ENCODE results near the gene PGAP3. TPM values are rescaled to one million over a fixed set of nuclear protein-coding genes. Genes with fewer than 3 reads are reported as not detected.

PGAP3 gene
- total RNA-seq, 1 donor from 2014 or later = 3.9 TPM

DNA sequence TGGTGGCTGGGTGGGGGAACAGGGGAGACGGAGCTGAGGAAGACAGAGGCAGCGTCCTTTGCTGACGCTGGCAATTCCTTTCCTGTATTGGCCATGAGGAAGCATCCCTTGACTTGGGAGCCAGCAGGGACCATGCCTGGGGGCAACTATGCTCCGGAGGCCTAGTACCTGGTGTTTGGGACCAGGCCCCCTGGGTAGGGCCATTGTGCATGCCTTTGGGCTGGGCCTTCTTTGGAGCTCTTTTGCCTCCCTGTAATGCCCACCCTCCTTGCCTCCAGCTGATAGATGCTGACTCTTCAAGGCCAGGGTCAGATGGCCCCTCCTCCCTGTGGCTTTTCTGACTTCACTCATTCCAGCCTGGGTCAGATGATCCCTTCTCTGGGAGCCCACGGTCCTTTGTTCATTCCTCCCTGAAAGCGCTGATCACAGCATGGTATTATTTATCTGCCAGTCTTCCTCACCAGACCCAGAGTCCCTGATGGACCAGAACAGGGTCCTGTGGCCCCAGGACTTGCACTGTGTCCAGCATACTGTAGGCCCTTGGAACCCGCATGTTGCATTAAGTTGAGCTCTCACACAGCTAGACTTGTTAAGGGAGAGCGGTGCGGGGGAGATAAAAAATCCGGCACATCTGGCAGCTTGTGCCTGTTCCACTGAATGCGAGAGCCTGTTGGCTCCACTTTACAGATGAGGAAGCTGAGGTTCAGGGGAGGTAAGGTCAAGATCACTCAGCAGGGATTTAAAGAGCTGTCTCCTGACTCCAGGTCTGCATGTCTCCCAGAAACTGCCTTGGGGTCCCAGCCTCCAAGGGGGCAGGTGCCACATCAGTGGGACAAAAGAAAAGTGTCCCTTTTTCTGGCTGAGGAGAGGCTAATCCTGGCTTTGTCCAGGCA lies 48.0 kb downstream of the PGAP3 start:
- DNase-seq (ENCODE audit: low read depth in 2 of 2) = no peak

DNA sequence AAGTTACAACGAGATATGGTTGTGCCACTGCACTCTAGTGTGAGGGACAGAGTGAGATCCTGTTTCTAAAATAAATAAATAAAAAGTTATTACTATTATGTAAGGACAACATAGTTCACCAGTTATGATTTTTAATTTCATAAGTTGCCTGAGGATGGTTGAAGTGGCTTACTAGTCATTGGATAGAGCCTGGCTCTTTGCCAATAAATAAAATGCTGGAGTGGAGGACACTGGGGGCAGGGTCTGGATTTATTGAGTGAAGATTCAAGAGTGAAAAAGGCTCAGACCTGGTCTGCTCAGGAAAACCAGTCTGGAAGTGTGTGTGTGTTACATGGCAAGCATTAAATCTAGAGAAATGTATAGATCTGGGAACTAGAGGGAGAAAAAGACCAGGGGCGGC lies 48.8 kb downstream of the PGAP3 start:
- DNase-seq (ENCODE audit: low read depth in 2 of 2) = no peak

GRCh38 chr17:39638317-39638716 lies 49.5 kb downstream of the PGAP3 start:
- DNase-seq (ENCODE audit: low read depth in 2 of 2) = no peak

GRCh38 chr17:39636927-39637736 lies 50.7 kb downstream of the PGAP3 start, which contains the start of gene STARD3:
STARD3 (plus strand) TSS chr17:39637144; CDS start chr17:39653532, 16,388 bp downstream.
- DNase-seq (ENCODE audit: low read depth in 2 of 2) = peak; percentile 70 to 86

DNA sequence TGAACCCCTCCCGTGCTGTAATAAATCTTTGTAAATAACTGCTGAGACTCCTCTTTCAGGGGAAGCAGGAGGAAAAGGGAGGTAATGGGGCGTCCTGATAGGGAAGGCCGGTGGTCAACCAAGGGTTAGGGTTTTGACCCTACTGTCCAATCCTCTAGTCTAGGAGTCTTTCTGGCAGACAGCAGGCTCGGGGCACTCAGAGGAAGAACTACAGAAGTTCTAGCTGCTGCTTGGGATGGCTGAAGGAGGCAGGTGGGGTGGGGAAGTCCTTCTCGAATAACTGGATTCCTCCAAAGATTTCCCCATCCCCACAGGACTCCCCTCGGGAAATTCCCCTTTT lies 51.3 kb downstream of the PGAP3 start:
- no peak for DNase-seq (ENCODE audit: low read depth in 2 of 2)

DNA sequence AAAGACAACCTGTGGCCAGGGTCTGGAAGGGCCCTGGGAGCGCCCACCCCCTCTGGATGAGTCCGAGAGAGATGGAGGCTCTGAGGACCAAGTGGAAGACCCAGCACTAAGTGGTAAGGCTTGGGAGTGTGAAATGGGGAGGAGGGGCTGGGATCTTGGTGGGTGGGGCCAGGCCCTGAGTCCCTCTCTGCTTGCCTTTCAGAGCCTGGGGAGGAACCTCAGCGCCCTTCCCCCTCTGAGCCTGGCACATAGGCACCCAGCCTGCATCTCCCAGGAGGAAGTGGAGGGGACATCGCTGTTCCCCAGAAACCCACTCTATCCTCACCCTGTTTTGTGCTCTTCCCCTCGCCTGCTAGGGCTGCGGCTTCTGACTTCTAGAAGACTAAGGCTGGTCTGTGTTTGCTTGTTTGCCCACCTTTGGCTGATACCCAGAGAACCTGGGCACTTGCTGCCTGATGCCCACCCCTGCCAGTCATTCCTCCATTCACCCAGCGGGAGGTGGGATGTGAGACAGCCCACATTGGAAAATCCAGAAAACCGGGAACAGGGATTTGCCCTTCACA lies 52.2 kb downstream of the PGAP3 start:
- no peak for DNase-seq (ENCODE audit: low read depth in 2 of 2)

GRCh38 chr17:39634384-39634871 lies 53.4 kb downstream of the PGAP3 start:
- peak; percentile 26 to 44 for DNase-seq (ENCODE audit: low read depth in 2 of 2)

- no peak for DNase-seq (ENCODE audit: low read depth in 2 of 2)
Measured at GRCh38 chr17:39633570-39634183, 54.2 kb downstream of the PGAP3 start.

DNA sequence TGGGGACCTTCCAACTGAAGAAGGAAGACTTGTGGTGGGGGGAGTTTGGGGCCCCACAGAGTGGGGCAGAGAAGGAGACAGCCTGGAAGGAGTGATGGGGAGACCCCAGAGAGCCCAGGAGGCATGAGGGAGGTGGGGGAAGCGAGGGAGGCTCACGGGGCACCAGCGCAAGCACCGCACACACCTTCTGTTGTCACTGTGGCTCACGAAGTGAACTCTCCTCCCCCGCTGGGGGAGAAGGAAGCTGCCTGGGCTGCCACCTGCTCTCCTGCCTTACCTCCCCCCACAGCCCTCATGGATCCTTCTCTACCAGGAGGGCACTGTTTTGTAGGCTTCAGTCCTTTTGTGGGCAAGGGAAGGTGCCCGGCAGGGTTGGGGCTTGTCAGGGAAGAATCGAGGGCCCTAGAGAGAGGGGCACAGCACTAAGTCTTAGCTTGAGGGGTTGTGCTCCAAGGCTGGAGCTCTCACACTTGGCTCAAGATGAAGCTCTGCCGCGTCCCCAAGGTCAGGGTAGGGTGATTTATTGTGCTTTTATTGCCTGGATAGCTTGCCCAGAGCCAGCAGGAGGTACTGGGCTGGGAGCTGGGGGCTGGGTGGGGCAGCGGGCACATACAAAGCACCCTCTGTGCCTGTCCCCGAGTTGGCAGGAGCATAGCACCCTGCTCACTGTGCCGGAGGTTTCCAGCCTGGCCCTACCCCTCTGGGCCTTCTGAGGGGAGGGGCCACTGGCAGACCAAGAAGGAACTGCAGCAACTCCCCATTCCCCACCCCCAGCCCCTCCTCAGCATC lies 55.5 kb downstream of the PGAP3 start:
- no peak for DNase-seq (ENCODE audit: low read depth in 2 of 2)

DNA sequence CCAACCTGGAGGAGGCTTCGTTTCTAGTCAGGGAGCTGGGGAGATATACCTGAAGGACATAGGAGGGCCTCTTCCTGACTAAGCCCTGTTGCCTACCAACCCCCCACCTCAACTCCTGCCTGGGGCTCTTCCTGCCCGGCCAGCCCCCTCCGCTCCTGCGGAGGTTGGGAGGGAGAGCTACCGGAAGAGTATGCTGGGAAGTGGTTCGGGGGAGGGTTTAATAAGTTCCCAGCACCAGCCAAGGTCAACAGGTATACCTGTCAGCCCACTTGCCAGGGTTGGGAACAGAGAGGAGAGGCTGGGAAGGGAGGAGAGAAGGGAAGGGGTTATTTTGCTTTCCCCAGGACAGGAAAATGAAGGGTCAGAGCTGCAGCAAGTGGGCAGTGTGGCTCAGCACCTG lies 56.5 kb downstream of the PGAP3 start:
- DNase-seq (ENCODE audit: low read depth in 2 of 2) = no peak

- no peak for DNase-seq (ENCODE audit: low read depth in 2 of 2)
Measured at GRCh38 chr17:39629898-39630297, 58.0 kb downstream of the PGAP3 start.

GRCh38 chr17:39629494-39629880 lies 58.4 kb downstream of the PGAP3 start:
- no peak for DNase-seq (ENCODE audit: low read depth in 2 of 2)

GRCh38 chr17:39628655-39629493 lies 59.0 kb downstream of the PGAP3 start:
- DNase-seq (ENCODE audit: low read depth in 2 of 2) = no peak

GRCh38 chr17:39627712-39628516 lies 59.9 kb downstream of the PGAP3 start:
- DNase-seq (ENCODE audit: low read depth in 2 of 2) = no peak

DNA sequence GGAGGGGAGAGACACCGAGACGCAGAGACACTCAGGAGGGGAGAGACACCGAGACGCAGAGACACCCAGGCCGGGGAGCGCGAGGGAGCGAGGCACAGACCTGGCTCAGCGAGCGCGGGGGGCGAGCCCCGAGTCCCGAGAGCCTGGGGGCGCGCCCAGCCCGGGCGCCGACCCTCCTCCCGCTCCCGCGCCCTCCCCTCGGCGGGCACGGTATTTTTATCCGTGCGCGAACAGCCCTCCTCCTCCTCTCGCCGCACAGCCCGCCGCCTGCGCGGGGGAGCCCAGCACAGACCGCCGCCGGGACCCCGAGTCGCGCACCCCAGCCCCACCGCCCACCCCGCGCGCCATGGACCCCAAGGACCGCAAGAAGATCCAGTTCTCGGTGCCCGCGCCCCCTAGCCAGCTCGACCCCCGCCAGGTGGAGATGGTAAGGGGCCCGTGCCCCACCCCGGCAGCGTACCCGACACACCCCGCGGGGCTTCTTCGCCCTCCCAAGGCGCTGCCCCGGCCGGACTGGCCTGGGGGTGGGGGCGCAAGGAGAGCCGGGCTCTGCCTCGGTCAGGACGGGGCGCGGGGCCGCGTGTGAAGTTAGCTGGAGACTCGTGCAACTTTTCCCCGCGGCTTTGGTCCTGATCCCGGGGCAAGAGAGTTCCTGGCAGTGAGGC lies 60.7 kb downstream of the PGAP3 start:
- no peak for DNase-seq (ENCODE audit: low read depth in 2 of 2)

DNA sequence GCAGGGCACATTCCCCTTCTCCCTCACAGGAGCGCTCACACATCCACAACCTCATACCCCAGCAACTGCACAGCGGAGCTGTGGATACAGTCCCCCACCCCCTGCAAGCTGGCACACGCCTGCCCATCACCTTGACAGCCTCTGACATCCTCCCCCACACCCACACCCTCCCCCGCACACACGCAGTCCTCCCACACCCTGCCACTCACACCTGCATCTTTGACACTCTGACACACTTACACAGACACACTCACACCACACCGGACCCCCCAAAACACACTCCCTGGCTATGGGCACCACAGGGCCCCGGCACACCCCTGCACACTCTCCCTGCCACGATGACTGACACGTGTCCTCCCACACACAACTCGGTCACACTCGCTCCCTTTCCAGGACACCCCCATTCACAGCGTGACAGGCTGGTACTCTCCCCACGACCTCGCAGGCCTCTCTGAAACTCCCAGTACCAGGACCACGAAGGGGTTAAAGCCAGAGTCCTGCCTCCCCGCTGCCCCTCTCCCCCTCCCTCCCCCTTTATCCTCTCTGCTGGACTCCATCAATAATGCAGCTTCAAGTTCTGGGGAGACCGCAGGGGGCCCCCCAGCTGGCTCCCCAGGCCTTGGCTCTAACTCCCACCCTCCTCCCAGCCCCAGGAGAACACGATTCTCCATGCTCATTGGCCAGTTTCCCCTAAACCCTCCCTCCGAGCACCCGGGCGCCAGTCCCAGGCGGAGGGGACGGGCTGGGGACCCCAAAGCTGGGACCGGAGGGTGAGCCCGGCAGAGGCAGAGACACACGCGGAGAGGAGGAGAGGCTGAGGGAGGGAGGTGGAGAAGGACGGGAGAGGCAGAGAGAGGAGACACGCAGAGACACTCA lies 61.4 kb downstream of the PGAP3 start, which contains the start of gene PPP1R1B:
PPP1R1B (plus strand) TSS at position 782 of the 876 bp plus-strand sequence. CDS start 441 bp downstream, outside the sequence.
- DNase-seq (ENCODE audit: low read depth in 2 of 2) = no peak

DNA sequence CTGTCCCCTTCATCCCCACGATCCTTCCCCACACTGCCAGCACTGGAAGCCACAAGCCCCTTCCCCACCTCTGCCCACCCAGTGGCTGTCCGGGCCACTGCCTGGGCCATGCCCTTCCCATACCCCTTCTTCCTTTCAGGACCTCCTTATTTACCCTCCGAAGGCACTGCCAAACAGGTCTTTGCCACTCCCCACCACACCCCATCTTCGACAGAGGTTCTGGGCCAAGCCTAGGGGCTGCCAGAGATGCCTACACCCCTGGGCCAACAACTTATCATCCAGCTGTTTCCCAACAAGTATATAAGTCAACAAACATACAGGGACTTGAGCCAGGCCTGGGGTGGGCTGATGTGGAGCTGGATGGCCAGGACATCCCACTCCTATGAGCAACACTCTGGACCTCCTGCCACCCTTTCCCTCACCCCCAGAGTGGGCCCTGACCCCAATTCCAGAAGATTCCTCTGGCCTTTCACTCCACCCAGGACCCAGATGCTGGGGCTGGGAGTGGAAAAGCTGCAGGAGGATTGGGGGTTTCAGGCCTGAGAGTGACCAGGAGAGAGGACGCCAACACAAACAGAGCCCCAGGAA lies 62.6 kb downstream of the PGAP3 start:
- DNase-seq (ENCODE audit: low read depth in 2 of 2) = no peak
